IPS-11a (cell line): ENCODE measurements around the gene NOSTRIN.
"Not testable (repeated sequence)": the region's sequence is repeated elsewhere in the genome, so short reads cannot be mapped to it uniquely, and the experiment has no call there.

Source experiments
- H3K4me3 ChIP-seq: one replicate; pipeline ENCODE4 v1.5.1; 2013; ENCODE audit warnings: low read depth, low read length, control low read depth

The NOSTRIN gene

GRCh38 chr2:168874368-168875054 is 72.1 kb downstream of the NOSTRIN start:
- H3K4me3 ChIP-seq = no peak overlapping the region

- not testable (repeated sequence) for H3K4me3 ChIP-seq
Measured at GRCh38 chr2:168882163-168882562, 79.7 kb downstream of the NOSTRIN start.

GRCh38 chr2:168884975-168885374 is 82.5 kb downstream of the NOSTRIN start:
- H3K4me3 ChIP-seq = no peak overlapping the region

- H3K4me3 ChIP-seq = peak overlapping the region; percentile 89
Measured at GRCh38 chr2:168889635-168890005, 87.2 kb downstream of the NOSTRIN start.

- peak within 1 kb of the TSS; percentile 89 for H3K4me3 ChIP-seq
Measured at GRCh38 chr2:168890006-168890782, 87.8 kb downstream of the NOSTRIN start, which contains the start of gene SPC25. SPC25 (minus strand) TSS chr2:168890430; CDS start chr2:168889519, 911 bp downstream.

GRCh38 chr2:168892327-168892726 is 89.9 kb downstream of the NOSTRIN start:
- no peak overlapping the region for H3K4me3 ChIP-seq

- no peak overlapping the region for H3K4me3 ChIP-seq
Measured at GRCh38 chr2:168894101-168894500, 91.7 kb downstream of the NOSTRIN start.

- no peak overlapping the region for H3K4me3 ChIP-seq
Measured at GRCh38 chr2:168894720-168895119, 92.3 kb downstream of the NOSTRIN start.

- H3K4me3 ChIP-seq = no peak overlapping the region
Measured at GRCh38 chr2:168895771-168896170, 93.3 kb downstream of the NOSTRIN start.

- no peak overlapping the region for H3K4me3 ChIP-seq
Measured at GRCh38 chr2:168896783-168897182, 94.3 kb downstream of the NOSTRIN start.

GRCh38 chr2:168897449-168897848 is 95.0 kb downstream of the NOSTRIN start:
- H3K4me3 ChIP-seq = no peak overlapping the region

- H3K4me3 ChIP-seq = no peak within 1 kb of the TSS
Measured at GRCh38 chr2:168901003-168901402, 98.6 kb downstream of the NOSTRIN start, which contains the start of gene G6PC2. G6PC2 (plus strand) TSS chr2:168901291; CDS start chr2:168901332, 41 bp downstream.

GRCh38 chr2:168903888-168904287 is 101.5 kb downstream of the NOSTRIN start:
- H3K4me3 ChIP-seq = no peak overlapping the region

- no peak overlapping the region for H3K4me3 ChIP-seq
Measured at GRCh38 chr2:168904358-168904757, 101.9 kb downstream of the NOSTRIN start.

GRCh38 chr2:168907940-168908662 is 105.7 kb downstream of the NOSTRIN start:
- no peak overlapping the region for H3K4me3 ChIP-seq

GRCh38 chr2:168910330-168910729 is 107.9 kb downstream of the NOSTRIN start:
- no peak overlapping the region for H3K4me3 ChIP-seq

GRCh38 chr2:168912466-168912865 is 110.0 kb downstream of the NOSTRIN start:
- H3K4me3 ChIP-seq = no peak overlapping the region

GRCh38 chr2:168912901-168913369 is 110.5 kb downstream of the NOSTRIN start:
- no peak overlapping the region for H3K4me3 ChIP-seq

GRCh38 chr2:168913495-168913894 is 111.1 kb downstream of the NOSTRIN start:
- H3K4me3 ChIP-seq = no peak overlapping the region
